ENCODE measurements around the gene SEPTIN8.

Gene SEPTIN8

DNA sequence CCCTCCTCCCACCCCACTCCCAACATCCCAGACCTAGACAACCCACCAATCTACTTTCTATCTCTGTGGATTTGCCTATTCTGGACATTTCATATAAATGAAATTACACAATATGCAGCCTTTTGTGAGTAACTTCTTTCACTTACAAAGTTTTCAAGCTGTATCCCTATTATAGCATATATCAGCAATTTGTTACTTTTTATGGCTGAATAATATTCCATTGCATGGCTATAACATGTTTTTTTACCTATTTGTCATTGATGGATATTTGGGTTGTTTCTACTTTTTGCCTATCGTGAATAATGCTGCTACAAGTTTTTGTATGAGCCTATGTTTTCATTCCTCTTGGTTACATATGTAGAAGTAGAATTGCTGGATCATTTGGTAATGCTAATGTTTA lies 37.8 kb downstream of the SEPTIN8 start:
- no peak for TF ChIP-seq POLR2AphosphoS5 (IDR thresholded peaks at IDR 0.05; ENCODE audit: low read depth, low read length)
- no peak for TF ChIP-seq SIN3A (IDR thresholded peaks at IDR 0.05; ENCODE audit: borderline replicate concordance, insufficient read depth, low read length)
- no peak for TF ChIP-seq TAF1 (IDR thresholded peaks at IDR 0.05; ENCODE audit: borderline replicate concordance, insufficient read depth, low read length)
- no peak for TF ChIP-seq FOXP2 (optimal IDR thresholded peaks at IDR 0.05; ENCODE audit: borderline replicate concordance, extremely low read depth, extremely low read length, insufficient read depth)
- TF ChIP-seq, protein P1, sequence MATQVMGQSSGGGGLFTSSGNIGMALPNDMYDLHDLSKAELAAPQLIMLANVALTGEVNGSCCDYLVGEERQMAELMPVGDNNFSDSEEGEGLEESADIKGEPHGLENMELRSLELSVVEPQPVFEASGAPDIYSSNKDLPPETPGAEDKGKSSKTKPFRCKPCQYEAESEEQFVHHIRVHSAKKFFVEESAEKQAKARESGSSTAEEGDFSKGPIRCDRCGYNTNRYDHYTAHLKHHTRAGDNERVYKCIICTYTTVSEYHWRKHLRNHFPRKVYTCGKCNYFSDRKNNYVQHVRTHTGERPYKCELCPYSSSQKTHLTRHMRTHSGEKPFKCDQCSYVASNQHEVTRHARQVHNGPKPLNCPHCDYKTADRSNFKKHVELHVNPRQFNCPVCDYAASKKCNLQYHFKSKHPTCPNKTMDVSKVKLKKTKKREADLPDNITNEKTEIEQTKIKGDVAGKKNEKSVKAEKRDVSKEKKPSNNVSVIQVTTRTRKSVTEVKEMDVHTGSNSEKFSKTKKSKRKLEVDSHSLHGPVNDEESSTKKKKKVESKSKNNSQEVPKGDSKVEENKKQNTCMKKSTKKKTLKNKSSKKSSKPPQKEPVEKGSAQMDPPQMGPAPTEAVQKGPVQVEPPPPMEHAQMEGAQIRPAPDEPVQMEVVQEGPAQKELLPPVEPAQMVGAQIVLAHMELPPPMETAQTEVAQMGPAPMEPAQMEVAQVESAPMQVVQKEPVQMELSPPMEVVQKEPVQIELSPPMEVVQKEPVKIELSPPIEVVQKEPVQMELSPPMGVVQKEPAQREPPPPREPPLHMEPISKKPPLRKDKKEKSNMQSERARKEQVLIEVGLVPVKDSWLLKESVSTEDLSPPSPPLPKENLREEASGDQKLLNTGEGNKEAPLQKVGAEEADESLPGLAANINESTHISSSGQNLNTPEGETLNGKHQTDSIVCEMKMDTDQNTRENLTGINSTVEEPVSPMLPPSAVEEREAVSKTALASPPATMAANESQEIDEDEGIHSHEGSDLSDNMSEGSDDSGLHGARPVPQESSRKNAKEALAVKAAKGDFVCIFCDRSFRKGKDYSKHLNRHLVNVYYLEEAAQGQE (IDR thresholded peaks at IDR 0.05; ENCODE audit: insufficient read depth in 1 of 2, low read depth in 2 of 2, low read length in 2 of 2) = no peak

DNA sequence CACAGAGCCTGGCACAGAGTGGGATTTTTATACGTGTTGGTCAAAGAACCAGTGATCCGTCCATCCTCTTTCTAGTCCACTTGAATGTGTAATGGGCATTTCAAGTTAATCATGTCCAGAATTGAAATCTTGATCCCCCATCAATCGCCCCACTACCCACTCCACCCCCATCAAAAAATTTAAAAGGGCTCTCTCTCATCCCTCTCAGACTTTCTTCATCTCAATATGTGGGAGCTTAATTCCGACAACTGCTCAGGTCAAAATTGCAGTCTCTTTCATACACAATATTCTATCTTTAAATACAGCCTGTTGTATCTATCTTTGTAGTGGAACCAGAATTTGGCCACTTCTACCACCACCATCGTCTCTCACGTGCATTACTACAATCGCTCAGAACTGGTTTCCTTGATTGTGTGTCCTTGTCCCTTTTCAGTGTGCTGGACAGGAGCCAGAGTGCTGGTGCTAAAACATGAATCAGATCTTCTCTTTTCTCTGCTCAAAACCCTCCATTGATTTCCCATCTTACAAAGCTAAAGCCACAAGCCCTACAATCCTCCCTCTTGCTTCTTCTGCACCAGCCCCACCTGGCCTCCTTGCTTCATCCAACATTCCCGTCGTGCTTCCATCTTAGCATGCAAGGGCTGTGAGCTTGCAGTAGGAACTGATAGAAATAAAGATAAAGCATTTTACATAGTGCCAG lies 38.9 kb downstream of the SEPTIN8 start:
- TF ChIP-seq, protein P1 (IDR thresholded peaks at IDR 0.05; ENCODE audit: insufficient read depth in 1 of 2, low read depth in 2 of 2, low read length in 2 of 2) = no peak
- TF ChIP-seq FOXP2 (optimal IDR thresholded peaks at IDR 0.05; ENCODE audit: borderline replicate concordance, extremely low read depth, extremely low read length, insufficient read depth) (no peak), POLR2AphosphoS5 (IDR thresholded peaks at IDR 0.05; ENCODE audit: low read depth, low read length) (no peak), SIN3A (IDR thresholded peaks at IDR 0.05; ENCODE audit: borderline replicate concordance, insufficient read depth, low read length) (no peak), TAF1 (IDR thresholded peaks at IDR 0.05; ENCODE audit: borderline replicate concordance, insufficient read depth, low read length) (no peak)

DNA sequence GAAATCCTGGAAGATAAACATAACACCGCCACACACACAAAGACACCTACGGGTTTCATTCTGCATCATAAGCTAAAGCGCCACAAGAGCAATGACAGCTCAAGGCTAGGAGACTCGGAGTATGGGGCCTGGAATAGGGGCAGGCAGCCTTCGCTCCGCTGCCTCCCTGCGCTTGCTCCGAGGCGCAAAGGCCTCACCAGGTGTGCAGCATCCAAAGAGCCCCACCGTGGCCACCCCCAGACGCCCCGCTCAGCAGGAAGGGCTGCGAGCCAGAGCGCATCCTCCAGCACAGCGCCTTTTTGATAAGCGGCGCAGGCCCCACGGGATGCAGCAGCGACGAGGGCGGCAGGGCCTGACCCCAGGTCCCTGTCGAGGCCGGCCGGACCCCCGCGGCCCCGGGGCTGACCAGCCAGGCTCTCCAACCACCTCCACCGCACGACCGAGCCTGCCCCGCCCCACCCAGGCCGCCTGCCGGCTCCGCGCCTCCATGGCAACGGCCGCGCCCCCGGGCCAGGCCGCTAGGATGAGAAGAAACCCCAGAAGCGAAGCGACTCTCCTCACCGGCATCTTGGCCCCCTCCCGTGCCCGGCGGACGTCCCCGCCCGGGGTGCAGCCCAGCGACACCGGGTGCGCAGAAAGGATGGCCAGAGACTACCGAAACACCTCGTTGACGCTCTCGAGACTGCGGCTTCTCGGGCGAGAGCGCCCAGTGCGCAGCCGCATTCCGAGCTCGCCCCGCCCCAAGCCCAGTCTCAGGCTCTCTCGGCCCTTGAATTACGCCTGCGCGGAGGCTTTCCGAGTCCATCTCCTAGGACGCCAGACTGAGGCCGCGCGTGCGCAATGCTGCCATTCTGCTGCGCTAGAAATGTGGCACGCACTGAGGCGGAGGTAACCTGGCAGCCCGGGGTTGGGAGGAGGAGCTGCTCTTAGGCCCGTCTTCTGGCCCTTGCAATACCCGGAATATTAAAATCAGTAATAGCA lies 39.9 kb downstream of the SEPTIN8 start, which contains the start of gene KIF3A:
KIF3A (minus strand) TSS at position 694 of the 981 bp plus-strand sequence; CDS start at position 567, 127 bp downstream.
- no peak for TF ChIP-seq FOXP2 (optimal IDR thresholded peaks at IDR 0.05; ENCODE audit: borderline replicate concordance, extremely low read depth, extremely low read length, insufficient read depth)
- TF ChIP-seq, protein P1 (IDR thresholded peaks at IDR 0.05; ENCODE audit: insufficient read depth in 1 of 2, low read depth in 2 of 2, low read length in 2 of 2) = no peak
- no peak for TF ChIP-seq TAF1 (IDR thresholded peaks at IDR 0.05; ENCODE audit: borderline replicate concordance, insufficient read depth, low read length)
- TF ChIP-seq SIN3A (IDR thresholded peaks at IDR 0.05; ENCODE audit: borderline replicate concordance, insufficient read depth, low read length) = peak; percentile 87; the same call in 1 of the 2 replicates
- TF ChIP-seq POLR2AphosphoS5 (IDR thresholded peaks at IDR 0.05; ENCODE audit: low read depth, low read length) = peak; percentile 43; the same call in 1 of the 2 replicates

DNA sequence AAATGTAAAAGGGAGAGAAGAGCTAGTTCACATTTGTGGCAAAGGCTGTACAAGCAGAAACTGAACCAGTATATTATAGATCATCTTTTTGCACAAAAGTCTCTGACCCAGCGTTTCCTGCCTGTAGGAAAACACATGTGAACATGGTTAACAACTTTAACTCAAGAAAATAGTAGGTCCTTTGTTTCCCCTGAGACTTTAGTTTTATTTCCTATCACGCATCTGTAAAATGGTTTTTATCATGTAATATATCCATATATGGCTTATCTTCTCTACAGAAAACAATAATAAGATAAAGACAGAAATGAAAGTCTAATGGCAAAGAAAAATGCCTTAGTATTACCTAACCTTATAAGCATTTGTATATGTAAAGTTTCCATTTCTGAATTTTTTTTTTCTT lies 42.4 kb downstream of the SEPTIN8 start:
- TF ChIP-seq, protein P1 (IDR thresholded peaks at IDR 0.05; ENCODE audit: insufficient read depth in 1 of 2, low read depth in 2 of 2, low read length in 2 of 2) = no peak
- no peak for TF ChIP-seq SIN3A (IDR thresholded peaks at IDR 0.05; ENCODE audit: borderline replicate concordance, insufficient read depth, low read length)
- TF ChIP-seq POLR2AphosphoS5 (IDR thresholded peaks at IDR 0.05; ENCODE audit: low read depth, low read length) = no peak
- TF ChIP-seq FOXP2 (optimal IDR thresholded peaks at IDR 0.05; ENCODE audit: borderline replicate concordance, extremely low read depth, extremely low read length, insufficient read depth) = no peak
- TF ChIP-seq TAF1 (IDR thresholded peaks at IDR 0.05; ENCODE audit: borderline replicate concordance, insufficient read depth, low read length) = no peak

Data from PFSK-1 (cell line).